HG03139 (cell line): ENCODE data around the gene DGCR2.

Experiments used
- ATAC-seq: cut with Tn5 transposase; IDR thresholded peaks from one replicate; pipeline ENCODE4 v1.9.1; 2021; ENCODE audit not compliant: unreplicated experiment

DGCR2 gene

DNA sequence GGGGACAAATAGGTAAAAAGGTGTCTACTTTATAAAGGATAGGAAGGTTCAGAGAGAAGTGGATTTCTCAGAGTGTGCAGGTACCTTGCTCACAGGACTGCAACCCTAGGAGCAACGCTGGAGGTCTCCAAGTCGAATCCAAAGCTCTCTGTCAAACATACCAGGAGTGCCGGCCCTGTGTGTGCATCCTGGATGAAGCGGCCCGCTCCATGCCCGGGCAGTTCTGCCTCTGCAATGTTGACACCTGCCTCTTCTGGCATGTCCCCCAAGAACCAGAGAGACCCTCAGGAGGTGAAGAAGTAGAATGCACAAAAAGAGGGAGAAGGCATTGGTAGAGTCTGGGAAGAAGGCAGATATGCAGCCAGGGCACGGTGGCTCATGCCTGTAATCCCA is 5.8 kb upstream of the DGCR2 start:
- ATAC-seq, result no peak

- no peak for ATAC-seq
Measured at GRCh38 chr22:19127329-19128008, 5.3 kb upstream of the DGCR2 start.

DNA sequence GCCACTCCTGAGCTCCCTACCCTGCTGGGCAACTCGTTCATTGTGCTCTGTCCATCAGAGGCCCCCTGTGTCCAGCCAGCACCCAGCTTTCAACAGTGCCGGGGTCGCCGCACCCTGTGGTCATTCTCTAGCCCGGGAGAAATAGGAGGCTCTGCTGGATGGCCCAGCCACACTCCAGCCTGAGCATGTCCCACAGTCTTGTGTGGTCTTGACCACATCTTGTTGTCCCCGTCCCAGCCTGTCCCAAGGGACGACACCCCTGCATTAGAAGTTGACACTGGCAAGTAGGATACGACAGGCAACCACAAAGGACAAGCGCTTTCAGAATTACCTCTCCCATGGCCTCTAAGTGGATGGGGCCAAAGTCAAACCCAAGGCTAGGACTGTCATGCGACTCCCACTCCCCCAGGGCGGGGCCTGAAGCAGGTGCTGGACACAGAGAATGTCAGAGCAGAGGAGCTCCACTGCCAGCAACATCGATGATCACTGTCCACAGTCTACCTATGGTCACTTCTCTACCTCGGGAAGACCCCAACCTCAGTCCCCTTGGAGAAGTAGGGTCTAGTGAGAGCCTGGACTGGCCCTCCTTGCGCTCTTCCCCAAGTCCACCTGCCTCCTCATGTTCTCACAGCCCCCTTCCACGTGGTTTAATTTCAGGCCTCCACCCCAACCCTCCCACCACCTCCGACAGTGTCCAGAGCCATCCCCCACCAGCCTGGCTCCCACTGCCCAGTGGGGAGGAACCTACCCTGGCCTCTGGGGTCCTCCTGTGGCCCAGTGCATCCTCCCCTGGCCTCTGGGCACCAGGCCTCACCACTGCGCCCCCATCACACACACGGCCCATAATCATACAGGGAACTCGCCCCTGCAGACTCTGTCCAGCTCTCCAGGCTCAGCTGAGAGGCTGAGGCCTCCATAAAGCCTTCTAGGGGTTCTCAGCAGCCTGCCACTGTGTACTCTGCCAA is 4.4 kb upstream of the DGCR2 start:
- no peak for ATAC-seq

DNA sequence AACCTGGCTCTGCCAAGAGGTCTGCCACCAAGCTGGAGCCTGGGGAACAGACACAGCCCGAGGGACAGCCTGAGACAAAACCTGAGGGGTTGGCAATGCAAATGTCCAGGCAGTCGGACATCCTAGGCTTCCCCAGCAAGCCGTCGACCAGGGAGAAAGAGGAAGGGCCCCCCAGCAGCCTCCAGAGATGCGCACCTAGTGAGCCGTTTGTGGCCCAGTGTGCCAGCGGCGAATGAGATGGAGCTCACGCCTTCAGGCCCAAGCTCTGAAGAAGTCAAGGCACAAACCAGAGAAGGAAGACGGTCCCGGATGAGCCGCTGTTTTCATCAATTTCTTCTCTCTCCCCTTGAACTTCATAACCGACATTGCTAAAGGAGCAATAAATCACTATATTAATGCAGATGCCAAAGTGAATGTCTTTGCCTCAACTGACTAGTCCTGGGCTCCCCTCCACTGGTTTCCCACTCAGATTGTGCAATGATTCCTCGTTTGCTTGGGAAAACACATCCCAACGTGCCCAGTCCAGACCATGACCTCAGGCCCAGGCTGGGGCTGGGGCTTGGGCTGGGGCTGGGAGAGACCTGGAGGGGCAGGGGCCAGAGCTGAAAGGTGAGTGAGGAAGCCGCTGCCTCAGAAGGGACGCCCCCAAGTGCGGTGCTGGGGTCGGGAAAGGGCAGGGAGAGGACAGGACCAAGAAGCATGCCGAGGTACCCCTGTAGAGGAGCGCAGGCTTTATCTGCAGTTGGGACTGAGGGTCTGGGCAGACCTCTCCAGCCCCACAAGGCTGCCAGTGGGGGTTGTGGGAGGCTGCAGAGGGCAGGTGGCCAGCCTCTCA is 3.5 kb upstream of the DGCR2 start:
- no peak for ATAC-seq

GRCh38 chr22:19125011-19125410 is 2.8 kb upstream of the DGCR2 start:
- ATAC-seq, result no peak

DNA sequence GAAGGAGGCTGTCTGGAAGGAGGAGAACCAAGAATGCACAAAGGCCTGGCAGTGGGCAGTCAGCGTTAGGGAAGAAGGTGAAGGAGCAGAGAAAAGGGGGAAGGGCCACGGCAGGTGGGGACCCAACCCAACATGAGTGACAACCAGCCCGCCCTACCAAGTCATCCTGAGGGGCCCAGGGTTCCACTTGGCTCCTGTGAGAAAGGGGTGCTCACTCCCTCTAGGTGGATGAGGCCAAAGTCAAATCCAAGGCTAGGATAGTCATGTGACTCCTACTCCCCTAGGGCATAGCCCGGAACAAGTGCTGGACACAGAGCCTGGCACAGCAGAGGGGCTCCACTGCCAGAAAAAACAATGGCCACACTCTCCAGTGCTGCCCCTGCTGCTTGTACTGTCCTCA is 2.2 kb upstream of the DGCR2 start:
- ATAC-seq, result no peak

- no peak for ATAC-seq
Measured at GRCh38 chr22:19123936-19124335, 1.7 kb upstream of the DGCR2 start.

- ATAC-seq, result no peak
Measured at GRCh38 chr22:19122752-19123492, 710 bp upstream of the DGCR2 start.

GRCh38 chr22:19121631-19122142 is 525 bp downstream of the DGCR2 start:
- ATAC-seq, result no peak

GRCh38 chr22:19120829-19121630 is 1.2 kb downstream of the DGCR2 start:
- no peak for ATAC-seq

- no peak for ATAC-seq
Measured at GRCh38 chr22:19119949-19120348, 2.3 kb downstream of the DGCR2 start.

- no peak for ATAC-seq
Measured at GRCh38 chr22:19118329-19118880, 3.8 kb downstream of the DGCR2 start.

DNA sequence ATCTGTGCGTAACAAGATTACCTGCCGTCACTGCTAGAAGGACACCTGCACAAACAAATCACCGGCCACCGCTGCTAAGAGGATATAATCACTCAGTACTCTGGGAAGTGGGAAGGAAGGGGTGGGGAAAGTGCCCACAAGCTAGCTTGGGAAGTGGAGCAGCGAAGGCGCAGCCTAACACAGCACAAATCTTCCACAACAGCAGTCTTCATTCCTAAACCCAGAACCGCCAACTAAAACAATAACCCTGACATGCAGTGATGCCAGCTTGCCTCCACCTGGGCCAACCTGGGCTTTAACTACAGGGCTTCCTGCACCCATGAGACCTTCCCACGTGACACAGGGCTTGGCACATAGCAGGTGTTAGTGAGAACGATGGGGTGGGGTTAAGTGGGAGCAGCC is 5.1 kb downstream of the DGCR2 start:
- ATAC-seq, result no peak

DNA sequence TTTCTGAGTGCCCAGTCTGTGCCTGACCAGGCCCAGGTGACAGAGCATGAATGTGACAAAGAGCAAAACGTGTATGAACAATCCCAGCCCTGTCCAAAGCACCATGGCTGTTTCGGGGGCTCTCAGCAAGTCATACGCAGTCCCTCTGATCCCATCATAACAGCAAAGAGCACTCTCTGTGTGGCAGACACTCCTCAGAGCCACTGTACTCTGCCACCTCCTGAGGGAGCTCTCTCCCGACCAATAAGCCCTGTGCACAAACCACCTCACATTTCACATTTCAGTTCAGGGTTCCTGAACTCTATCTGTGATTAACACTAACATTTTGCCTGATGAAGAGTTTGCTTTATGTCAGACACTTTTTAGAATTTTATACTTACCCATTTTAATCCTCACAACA is 6.6 kb downstream of the DGCR2 start:
- ATAC-seq, result no peak

GRCh38 chr22:19114984-19115552 is 7.1 kb downstream of the DGCR2 start:
- no peak for ATAC-seq

- no peak for ATAC-seq
Measured at GRCh38 chr22:19113429-19113828, 8.8 kb downstream of the DGCR2 start.

DNA sequence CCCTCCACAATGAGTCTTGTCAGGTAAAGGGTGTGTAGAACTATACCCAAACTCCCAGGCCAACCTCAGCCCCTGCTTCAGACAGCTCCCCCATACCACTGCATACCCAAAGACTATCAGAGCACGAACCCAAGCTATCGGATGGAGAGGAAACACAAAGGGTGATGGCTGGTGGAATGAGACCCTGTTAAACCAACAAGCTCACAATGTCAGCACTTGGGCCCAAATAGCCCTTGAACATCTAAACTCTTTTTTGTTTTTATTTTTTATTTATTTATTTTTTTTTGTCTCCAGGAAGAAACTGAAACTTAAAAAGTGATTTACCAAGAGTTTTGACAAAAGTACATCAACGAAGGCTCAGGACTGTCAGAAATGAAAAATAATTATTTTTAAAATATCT is 10.6 kb downstream of the DGCR2 start:
- ATAC-seq, result no peak

- ATAC-seq, result no peak
Measured at GRCh38 chr22:19111140-19111539, 11.1 kb downstream of the DGCR2 start.

- ATAC-seq, result no peak
Measured at GRCh38 chr22:19110646-19111045, 11.6 kb downstream of the DGCR2 start.
